GM21825 (cell line): ENCODE results near the gene FAM50A.

Experiments
- ATAC-seq: cut with Tn5 transposase; IDR thresholded peaks from one replicate; pipeline ENCODE4 v1.9.1; 2021; ENCODE audit warnings: mild to moderate bottlenecking, moderate library complexity; ENCODE audit not compliant: unreplicated experiment

The FAM50A gene

GRCh38 chrX:154463611-154464220 is 19.8 kb downstream of the FAM50A start:
- no peak for ATAC-seq

- no peak for ATAC-seq
Measured at GRCh38 chrX:154464806-154465365, 20.9 kb downstream of the FAM50A start.

- no peak for ATAC-seq
Measured at GRCh38 chrX:154465601-154466000, 21.7 kb downstream of the FAM50A start.

GRCh38 chrX:154466036-154466435 is 22.1 kb downstream of the FAM50A start:
- ATAC-seq: no peak

DNA sequence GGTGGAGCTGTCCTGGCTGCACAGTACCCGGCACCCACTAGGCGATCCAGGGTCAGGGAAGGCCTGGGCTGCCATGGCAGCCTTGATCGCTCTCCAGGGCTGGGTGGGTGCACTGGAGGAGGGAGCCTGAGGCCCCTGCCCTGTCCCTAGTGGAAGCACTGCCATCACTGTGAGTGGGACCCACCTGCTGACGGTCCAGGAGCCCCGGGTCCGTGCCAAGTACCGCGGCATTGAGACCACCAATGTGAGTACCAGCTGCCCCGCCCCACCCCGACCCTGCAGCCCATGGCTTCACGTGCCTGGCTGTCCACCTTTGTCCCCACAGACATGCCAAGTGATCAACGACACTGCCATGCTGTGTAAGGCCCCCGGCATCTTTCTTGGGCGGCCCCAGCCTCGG is 23.0 kb downstream of the FAM50A start:
- no peak for ATAC-seq

DNA sequence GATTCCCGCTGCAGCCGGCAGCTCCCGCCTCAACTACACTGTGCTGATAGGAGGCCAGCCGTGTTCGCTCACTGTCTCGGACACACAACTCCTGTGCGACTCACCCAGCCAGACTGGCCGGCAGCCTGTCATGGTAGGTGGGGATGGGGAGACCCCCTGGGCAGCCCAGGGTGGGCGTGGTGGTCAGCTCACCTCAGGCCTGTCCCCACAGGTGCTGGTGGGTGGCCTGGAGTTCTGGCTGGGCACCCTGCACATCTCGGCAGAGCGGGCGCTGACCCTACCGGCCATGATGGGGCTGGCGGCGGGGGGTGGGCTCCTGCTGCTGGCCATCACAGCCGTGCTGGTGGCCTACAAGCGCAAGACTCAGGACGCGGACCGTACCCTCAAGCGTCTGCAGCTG is 23.6 kb downstream of the FAM50A start:
- no peak for ATAC-seq

DNA sequence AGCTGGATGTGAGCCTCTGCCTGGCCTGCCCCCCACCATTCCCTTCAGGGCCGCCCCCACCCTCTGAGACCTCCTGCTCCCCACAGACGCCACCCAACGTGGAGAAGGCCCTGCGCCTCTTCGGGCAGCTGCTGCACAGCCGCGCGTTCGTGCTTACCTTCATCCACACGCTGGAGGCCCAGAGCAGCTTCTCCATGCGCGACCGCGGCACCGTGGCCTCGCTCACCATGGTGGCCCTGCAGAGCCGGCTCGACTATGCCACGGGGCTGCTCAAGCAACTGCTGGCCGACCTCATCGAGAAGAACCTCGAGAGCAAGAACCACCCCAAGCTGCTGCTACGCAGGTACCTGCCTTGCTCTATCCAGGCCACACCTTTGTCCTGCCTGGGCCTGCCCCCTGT is 24.3 kb downstream of the FAM50A start:
- ATAC-seq: no peak

GRCh38 chrX:154469114-154469513 is 25.2 kb downstream of the FAM50A start:
- no peak for ATAC-seq

- no peak for ATAC-seq
Measured at GRCh38 chrX:154469880-154470279, 25.9 kb downstream of the FAM50A start.

- ATAC-seq: no peak
Measured at GRCh38 chrX:154470434-154470833, 26.5 kb downstream of the FAM50A start.

DNA sequence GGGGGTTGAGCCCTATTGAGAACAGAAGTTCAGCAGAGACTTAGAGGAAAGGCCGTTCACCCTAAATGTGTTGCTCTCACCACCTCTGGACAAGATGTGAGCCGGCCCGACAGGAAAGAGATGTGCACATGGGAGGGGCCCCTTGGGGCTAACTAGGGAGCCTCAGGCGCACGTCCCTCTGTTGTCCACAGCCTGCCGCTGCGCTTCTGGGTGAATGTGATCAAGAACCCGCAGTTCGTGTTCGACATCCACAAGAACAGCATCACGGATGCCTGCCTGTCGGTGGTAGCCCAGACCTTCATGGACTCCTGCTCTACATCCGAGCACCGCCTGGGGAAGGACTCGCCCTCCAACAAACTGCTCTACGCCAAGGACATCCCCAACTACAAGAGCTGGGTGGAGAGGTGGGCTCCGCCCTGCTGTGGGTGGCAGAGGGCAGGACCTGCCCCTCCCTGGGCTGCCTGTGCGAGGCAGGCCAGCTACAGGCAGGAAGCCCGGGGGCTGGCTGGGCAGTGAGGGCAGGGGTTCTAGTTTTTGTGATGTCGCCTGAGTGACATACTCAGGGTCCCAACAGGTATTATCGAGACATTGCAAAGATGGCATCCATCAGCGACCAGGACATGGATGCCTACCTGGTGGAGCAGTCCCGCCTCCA is 27.1 kb downstream of the FAM50A start:
- ATAC-seq: no peak

DNA sequence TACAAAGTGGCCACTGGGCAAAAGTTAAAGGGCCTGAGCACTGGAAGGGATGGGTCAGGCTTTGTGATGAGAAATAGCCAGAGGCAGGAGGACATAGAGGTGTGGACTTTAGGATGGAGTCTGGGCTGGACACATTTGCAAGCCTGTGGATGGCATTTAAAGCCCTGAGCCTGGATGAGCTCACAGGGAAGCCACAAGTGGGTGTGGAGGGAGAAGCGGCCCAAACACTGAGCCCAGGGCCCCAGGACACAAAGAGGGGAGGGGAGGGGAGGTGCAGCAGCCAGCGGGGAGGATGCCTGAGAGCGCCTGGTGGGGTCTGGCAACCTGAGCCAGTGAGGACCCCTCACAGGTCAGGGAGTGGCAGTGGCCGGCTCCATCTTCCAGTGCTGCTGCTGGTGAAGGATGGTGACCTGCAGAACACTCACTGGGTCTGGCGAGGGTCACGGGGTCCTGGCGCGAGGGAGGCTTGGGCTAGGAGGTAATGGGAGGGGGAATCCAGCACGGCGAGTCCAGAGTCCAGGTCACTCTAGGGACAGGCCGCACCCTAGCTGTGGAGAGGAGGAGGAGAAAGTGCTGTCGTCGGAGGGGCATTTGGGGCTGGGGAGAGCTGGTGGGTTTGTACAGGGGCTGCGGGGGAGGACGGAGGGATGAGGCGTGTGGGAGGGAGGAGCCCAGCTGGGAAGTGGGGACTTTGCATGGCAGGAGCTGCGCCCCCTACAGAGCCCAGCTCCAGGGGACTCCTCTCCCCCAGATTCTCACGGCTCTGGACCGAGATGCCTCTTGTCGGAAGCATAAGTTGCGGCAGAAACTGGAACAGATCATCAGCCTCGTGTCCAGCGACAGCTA is 28.1 kb downstream of the FAM50A start:
- no peak for ATAC-seq

DNA sequence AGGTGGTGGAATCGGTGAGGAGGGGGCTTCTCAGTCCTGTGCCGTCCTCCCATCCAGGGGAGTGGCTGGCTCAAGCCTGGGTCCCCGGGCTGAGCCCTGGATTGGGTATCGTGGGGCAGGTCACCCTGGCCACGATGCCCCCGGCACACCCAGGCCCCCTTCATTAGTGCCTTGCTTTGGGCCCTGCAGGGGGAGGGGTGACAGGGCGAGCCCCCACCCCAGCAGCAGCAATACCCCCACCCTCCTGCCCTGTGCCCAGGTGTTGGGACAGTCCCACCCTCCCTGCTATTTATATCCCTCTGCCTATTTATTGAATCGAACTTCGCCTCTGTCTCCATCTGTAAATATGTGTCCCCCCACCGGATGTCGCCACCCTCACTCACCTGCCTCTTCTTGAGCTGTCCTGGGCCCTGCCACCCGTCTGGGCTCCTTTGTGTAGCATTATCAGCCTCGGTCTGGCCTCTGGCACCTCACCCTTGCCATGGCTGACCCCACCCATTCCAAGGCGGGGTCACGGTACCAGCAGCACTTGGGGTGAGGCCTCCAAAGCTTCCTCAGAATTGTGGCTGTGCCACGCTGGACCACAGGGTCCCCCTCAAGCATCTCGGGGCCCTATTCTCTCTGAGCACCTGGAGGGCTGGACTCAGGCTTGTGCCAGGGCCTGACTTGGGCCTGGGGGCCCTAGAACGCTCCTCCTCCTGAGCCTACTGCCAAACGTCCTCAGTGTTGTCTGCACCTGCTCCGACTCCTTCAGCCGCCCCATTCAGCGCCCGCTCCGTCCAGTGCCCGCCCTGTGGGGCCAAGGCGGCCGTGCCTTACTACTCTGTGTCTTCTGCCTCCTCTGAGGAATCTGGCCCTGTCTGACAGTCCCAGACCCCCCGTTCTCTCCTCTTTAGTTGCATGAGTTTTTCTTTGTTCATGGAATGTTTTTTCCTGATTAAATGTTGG is 29.0 kb downstream of the FAM50A start:
- no peak for ATAC-seq

DNA sequence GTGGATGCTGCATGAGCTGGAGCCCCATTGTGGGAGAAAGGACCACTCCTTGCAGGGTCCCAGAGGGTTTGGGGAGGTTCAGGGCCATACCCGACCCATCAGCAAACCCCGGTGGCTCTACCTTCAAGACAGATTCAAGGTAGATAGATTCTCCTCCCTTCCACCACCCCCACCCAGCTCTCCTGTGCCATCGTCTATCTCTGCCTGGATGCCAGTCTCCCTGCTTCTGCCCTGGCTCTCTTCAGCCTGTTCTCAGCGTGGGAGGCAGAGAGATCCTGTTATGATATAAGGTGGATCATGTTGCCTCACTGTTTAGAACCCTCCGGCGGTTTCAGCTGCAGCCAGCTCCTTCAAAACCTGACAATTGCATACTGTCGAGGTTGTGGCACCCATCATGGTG is 29.7 kb downstream of the FAM50A start:
- ATAC-seq: no peak

- no peak for ATAC-seq
Measured at GRCh38 chrX:154476821-154477220, 32.9 kb downstream of the FAM50A start.

- no peak for ATAC-seq
Measured at GRCh38 chrX:154477891-154478477, 34.0 kb downstream of the FAM50A start.

DNA sequence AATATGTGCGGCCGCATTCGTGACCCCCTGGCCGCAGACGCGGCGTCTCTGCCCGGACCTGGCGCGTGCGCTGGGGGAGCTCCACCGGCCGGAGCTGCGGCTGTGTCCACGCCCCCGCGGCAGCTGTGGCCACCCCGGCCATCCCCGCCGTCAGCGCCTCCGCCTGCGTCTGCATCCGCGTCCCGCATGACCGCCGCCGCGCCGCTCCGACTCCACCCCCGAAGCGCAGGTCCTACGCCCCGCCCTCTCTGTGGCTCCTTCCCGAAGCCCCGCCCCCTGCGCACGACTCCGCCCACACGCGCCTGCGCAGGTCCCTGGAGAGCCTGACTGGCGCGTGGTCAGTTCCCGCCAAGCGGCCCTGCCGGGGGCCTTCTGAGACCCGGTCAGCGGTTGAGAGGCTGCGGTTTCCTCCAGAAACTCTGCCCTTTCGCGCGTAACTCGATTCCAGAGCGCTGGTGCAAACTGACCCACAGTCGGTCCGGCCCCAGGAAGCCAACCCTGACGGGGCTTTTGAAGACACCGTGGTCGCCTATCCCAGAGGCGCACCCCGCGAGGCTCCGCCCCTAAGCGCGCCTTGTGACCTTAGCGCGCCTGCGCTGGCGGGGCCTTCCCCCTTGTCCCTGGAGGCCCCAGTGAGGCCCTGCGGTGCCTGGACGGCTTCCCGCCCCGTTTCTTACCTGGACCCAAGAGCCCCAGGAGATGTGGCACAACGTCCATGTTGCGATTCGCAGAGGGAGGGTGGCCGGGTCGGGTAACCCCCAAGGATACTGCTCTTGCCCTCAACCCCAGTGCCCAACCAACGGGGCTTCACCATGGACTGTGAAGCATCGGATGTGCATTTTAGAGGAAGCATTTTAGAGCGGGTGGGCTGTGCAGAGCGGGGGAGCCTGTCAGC is 35.0 kb downstream of the FAM50A start, which contains the start of gene LAGE3:
LAGE3 (minus strand) TSS at position 554 of the 895 bp plus-strand sequence; CDS start at position 188, 366 bp downstream.
- ATAC-seq: peak; percentile 86

DNA sequence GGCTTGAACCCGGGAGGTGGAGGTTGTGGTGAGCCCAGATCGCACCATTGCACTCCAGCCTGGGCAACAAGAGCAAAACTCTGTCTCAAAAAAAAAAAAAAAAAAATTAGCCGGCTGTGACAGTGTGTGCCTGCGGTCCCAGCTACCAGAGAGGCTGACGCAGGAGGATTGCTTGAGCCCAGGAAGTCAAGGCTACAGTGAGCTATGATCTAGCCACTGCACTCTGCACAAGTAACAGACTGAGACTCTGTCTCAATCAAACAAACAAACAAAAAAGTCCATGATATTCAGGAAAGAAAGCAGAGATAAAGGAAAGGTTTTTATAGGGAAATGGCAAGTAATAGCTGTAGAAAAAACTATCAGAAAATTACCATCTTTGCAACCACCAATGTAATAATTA is 37.3 kb downstream of the FAM50A start:
- ATAC-seq: no peak
